ENCODE results near the gene HIVEP3.

HIVEP3 gene

DNA sequence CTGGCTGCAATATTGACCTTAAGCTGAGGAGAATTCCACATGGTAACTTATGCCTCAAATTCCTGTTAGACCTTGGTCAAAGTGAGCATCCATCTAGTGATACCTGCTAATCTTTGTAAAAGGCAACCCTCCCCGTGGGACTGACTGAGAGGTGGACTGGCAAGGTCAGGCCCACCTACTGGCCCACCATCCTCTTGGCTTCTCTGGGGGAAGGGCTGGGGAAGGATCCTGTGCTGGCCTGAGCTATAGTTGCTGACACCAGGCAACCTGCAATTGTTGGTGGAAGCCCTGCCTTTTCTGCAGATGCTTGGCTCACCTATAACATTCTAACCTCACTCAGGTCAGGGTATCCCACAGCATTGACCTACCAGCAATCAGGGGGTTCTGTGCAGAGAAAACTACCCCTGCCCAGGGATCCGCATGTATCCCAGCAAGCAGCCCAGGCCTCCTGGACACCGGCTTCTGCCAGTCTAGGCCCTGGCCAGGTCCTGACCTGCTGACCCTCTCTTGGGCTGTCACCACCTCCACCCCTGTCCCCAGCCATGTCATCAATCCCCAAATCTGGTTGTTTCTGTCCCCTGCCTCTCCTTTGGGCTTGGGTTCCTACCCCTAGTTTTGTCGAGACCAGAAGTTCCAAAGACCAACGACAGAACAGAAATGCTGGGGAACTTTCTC is 326.1 kb downstream of the HIVEP3 start:
- H3K27me3 Mint-ChIP-seq (ENCODE audit: low read depth), result peaks cover 7% of the 10 kb centered on the region
- H3K9me3 Mint-ChIP-seq, result no peaks in the 10 kb centered on the region
- no peak overlapping the region for H3K27ac Mint-ChIP-seq
- H3K36me3 Mint-ChIP-seq (ENCODE audit: low read depth), result no peaks in the 10 kb centered on the region
- no peaks in the 10 kb centered on the region for H3K4me1 Mint-ChIP-seq
- H3K4me3 Mint-ChIP-seq, result no peak overlapping the region
- TF ChIP-seq, protein P1, sequence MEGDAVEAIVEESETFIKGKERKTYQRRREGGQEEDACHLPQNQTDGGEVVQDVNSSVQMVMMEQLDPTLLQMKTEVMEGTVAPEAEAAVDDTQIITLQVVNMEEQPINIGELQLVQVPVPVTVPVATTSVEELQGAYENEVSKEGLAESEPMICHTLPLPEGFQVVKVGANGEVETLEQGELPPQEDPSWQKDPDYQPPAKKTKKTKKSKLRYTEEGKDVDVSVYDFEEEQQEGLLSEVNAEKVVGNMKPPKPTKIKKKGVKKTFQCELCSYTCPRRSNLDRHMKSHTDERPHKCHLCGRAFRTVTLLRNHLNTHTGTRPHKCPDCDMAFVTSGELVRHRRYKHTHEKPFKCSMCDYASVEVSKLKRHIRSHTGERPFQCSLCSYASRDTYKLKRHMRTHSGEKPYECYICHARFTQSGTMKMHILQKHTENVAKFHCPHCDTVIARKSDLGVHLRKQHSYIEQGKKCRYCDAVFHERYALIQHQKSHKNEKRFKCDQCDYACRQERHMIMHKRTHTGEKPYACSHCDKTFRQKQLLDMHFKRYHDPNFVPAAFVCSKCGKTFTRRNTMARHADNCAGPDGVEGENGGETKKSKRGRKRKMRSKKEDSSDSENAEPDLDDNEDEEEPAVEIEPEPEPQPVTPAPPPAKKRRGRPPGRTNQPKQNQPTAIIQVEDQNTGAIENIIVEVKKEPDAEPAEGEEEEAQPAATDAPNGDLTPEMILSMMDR (IDR thresholded peaks at IDR 0.05; ENCODE audit: unreplicated experiment in 3 of 3), result no peak

DNA sequence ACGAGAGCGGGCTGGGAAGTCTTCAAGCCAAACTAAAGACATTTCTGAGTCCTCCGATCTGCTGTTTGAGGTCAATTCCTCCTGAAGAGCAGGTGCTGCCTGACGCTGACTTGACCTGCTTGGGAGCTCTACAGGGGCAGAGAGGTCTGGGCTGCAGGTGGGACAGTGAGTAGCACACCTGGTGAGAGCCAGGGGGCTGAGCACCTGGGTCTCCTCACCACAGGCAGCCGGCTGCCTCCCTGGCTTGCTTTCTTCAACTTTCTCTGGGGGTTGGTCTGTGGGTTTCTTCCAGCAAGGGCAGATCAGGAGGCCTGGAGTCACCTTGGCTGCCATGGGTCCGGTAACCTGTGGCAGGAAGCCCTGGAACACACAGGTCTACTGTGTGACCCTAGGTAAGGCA is 326.8 kb downstream of the HIVEP3 start:
- no peaks in the 10 kb centered on the region for H3K9me3 Mint-ChIP-seq
- no peak overlapping the region for H3K27ac Mint-ChIP-seq
- TF ChIP-seq, protein P1 (IDR thresholded peaks at IDR 0.05; ENCODE audit: unreplicated experiment in 3 of 3), result no peak
- no peaks in the 10 kb centered on the region for H3K36me3 Mint-ChIP-seq (ENCODE audit: low read depth)
- peaks cover 5% of the 10 kb centered on the region for H3K27me3 Mint-ChIP-seq (ENCODE audit: low read depth)
- no peak overlapping the region for H3K4me3 Mint-ChIP-seq
- no peaks in the 10 kb centered on the region for H3K4me1 Mint-ChIP-seq

DNA sequence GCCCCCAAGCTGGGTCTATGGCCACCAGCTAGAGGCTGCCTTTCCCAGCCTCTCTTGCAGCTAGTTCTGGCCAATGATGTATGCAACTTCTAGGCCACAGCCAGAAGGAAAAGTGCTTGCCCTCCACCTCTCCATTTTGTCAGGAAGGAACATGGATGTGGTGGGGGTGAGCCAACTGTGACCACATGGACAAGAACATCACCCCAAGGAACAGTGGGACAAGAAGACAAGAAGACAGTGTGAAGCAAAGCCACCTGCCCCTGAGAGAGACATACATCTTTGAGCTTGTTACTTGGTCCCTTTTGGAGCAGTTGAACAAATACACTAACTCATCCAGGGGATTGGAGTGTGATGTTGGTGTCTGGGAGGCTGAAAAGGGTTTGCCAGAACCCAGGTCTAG is 328.4 kb downstream of the HIVEP3 start:
- no peaks in the 10 kb centered on the region for H3K4me1 Mint-ChIP-seq
- TF ChIP-seq, protein P1 (IDR thresholded peaks at IDR 0.05; ENCODE audit: unreplicated experiment in 3 of 3), result no peak
- H3K27me3 Mint-ChIP-seq (ENCODE audit: low read depth), result peaks cover 4% of the 10 kb centered on the region
- no peak overlapping the region for H3K4me3 Mint-ChIP-seq
- H3K9me3 Mint-ChIP-seq, result no peaks in the 10 kb centered on the region
- H3K36me3 Mint-ChIP-seq (ENCODE audit: low read depth), result no peaks in the 10 kb centered on the region
- no peak overlapping the region for H3K27ac Mint-ChIP-seq

DNA sequence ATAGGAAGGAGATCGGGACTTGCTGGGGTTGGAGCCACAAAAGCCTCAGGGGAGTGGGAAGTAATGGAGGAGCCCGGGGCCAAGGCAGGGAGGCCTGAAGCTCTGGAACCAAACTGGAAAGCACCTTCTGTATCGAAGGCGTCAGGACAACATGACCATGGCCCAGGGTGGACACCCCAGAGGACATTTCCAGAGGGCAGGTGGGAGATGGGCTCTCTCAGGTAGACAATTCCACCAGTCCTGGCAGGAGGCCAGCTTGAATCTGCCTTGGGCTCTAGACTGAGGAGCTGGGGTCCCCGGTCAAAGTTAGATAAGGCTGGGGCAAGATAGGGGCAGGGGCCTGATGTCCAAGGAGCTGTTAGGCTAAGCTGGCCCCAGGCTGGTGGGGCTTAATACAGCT is 329.3 kb downstream of the HIVEP3 start:
- Mint-ChIP-seq H3K4me1 (no peaks in the 10 kb centered on the region), H3K9me3 (no peaks in the 10 kb centered on the region), H3K27ac (no peak overlapping the region), H3K36me3 (ENCODE audit: low read depth) (no peaks in the 10 kb centered on the region), H3K4me3 (no peak overlapping the region), H3K27me3 (ENCODE audit: low read depth) (peaks cover 4% of the 10 kb centered on the region)
- TF ChIP-seq, protein P1 (IDR thresholded peaks at IDR 0.05; ENCODE audit: unreplicated experiment in 3 of 3), result no peak

DNA sequence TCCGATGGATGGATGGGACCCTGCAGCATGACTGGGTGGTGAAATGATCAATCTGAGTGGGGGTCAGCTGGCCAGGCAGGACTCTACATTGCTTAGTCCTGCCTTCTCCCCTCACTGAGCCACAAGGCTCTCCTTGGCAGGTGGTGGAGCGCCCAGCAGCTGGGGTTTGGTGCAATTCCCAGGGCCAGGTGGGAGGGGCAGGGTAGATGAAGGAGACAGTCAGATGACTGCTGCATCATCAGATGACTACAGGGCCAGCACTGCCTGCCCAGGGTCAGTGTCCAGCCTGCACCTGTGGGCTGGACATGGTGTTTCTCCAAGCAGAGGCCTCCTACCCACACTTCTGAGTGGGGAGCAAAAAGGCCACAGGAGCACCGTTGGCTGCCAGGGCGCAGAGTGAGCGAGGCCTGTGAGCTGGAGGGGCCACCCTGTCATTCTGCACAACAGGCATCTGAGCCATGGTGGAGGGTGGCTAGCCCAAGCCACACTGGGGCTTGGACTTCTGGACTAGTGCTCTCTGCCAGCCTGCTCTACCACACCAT is 330.3 kb downstream of the HIVEP3 start:
- Mint-ChIP-seq H3K4me1 (no peaks in the 10 kb centered on the region), H3K27me3 (ENCODE audit: low read depth) (peaks cover 4% of the 10 kb centered on the region), H3K9me3 (no peaks in the 10 kb centered on the region), H3K27ac (no peak overlapping the region), H3K4me3 (no peak overlapping the region), H3K36me3 (ENCODE audit: low read depth) (no peaks in the 10 kb centered on the region)
- TF ChIP-seq, protein P1 (IDR thresholded peaks at IDR 0.05; ENCODE audit: unreplicated experiment in 3 of 3), result no peak

DNA sequence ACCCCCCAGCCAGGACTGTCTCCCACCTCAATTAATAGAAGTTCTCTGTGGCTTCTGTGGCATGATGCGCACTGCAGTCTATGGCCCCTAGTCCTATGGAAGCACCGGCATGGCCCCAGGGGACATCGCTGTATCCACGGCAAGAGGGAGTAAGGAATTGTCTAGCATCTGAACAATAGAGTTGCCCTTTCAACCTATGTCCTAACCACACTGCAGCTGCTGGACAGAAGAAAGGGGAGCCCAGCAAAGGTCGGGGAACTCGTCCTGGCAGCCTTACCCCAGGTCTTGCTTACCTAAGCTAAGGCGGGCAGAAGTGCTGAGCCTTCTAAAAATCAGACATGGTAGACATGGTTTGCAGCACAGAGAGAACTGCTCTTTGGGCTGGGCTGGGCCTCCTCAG is 330.9 kb downstream of the HIVEP3 start:
- no peak overlapping the region for H3K27ac Mint-ChIP-seq
- peaks cover 1% of the 10 kb centered on the region for H3K4me1 Mint-ChIP-seq
- H3K36me3 Mint-ChIP-seq (ENCODE audit: low read depth), result no peaks in the 10 kb centered on the region
- no peaks in the 10 kb centered on the region for H3K9me3 Mint-ChIP-seq
- TF ChIP-seq, protein P1 (IDR thresholded peaks at IDR 0.05; ENCODE audit: unreplicated experiment in 3 of 3), result no peak
- H3K27me3 Mint-ChIP-seq (ENCODE audit: low read depth), result no peaks in the 10 kb centered on the region
- no peak overlapping the region for H3K4me3 Mint-ChIP-seq

Measured in nephron (organoid).